Measurements from ENCODE around the gene GGT6. TPM values are rescaled to one million over a fixed set of nuclear protein-coding genes. Genes with fewer than 3 reads are reported as not detected.

The GGT6 gene
- total RNA-seq, 1 donor from 2014 or later = not detected

Other genes starting within 250 kb of the GGT6 start
- 74.8 and 77.3 TPM in 2 replicates for gene UBE2G1, start 193.9 kb downstream of the GGT6 start, total RNA-seq
- 1.3 and 1.9 TPM in 2 replicates for gene SPNS3, start 126.6 kb downstream of the GGT6 start, total RNA-seq
- gene SPNS2, start 61.7 kb downstream of the GGT6 start, total RNA-seq = 0.17 and 0.28 TPM in 2 replicates
- 178 and 181 TPM in 2 replicates for gene MYBBP1A, start 5.2 kb downstream of the GGT6 start, total RNA-seq
- gene SMTNL2, start 24.0 kb upstream of the GGT6 start, total RNA-seq = not detected in 2 replicates
- not detected in 2 replicates for gene ALOX15, start 81.1 kb upstream of the GGT6 start, total RNA-seq
- gene PELP1, start 143.6 kb upstream of the GGT6 start, total RNA-seq = 140 and 141 TPM in 2 replicates
- gene ARRB2, start 150.1 kb upstream of the GGT6 start, total RNA-seq = 189 and 193 TPM in 2 replicates
- gene MED11, start 170.9 kb upstream of the GGT6 start, total RNA-seq = 19.1 and 20.4 TPM in 2 replicates
- gene ZMYND15, start 179.3 kb upstream of the GGT6 start, total RNA-seq = not detected in 2 replicates
- 1.8 and 2.5 TPM in 2 replicates for gene CXCL16, start 179.4 kb upstream of the GGT6 start, total RNA-seq
- gene TM4SF5, start 211.3 kb upstream of the GGT6 start, total RNA-seq = not detected in 2 replicates
- not detected in 2 replicates for gene VMO1, start 225.8 kb upstream of the GGT6 start, total RNA-seq
- not detected in 2 replicates for gene GLTPD2, start 228.4 kb upstream of the GGT6 start, total RNA-seq
- gene PSMB6, start 235.6 kb upstream of the GGT6 start, total RNA-seq = 208 and 209 TPM in 2 replicates
- gene PLD2, start 246.6 kb upstream of the GGT6 start, total RNA-seq = 14.5 and 16.1 TPM in 2 replicates

All from activated CD4-positive, alpha-beta T cell treated with anti-CD3 and anti-CD28 coated beads, Interleukin-2, amount 10 ng/mL, durations not matched to agents 24 days and 14 days (primary cell).